Measurements from ENCODE around the gene SEC11A. TPM values are rescaled to one million over a fixed set of nuclear protein-coding genes. Genes with fewer than 3 reads are reported as not detected.

SEC11A gene
- total RNA-seq, 1 donor from 2014 or later, result 31.6 TPM

- peaks cover 9 to 10% of the 10 kb centered on the region in 2 donors for H3K36me3 ChIP-seq
- intact Hi-C loops (cut with DNase I), result loop anchor here (2.0 kb wide), 1 partner anchor 83 kb away; the partner anchor contains the start of gene SEC11A
- peak overlapping the region; percentile 93 to 97 for H3K27ac ChIP-seq
- peaks cover 12 to 39% of the 10 kb centered on the region in 2 donors for H3K4me1 ChIP-seq
- H3K27me3 ChIP-seq, result no peaks in the 10 kb centered on the region
- peak overlapping the region; percentile 79 to 94 for H3K4me3 ChIP-seq
- peak in 1 of 3 experiments; percentile 9 for TF ChIP-seq CTCF (IDR thresholded peaks at IDR 0.05)
- no peaks in the 10 kb centered on the region for H3K9me3 ChIP-seq
- peak in 1 of 2 donors; percentile 86 for DNase-seq (ENCODE audit: low spot score in 2 of 2)
These were observed 82.4 kb downstream of the SEC11A start for GRCh38 chr15:84633311-84634227.

- H3K4me1 ChIP-seq, result peaks cover 12 to 35% of the 10 kb centered on the region in 2 donors
- peak overlapping the region; percentile 93 to 97 for H3K27ac ChIP-seq
- intact Hi-C loops (cut with DNase I), result loop anchor here (1.0 to 2.0 kb wide), 4 partner anchors 23 to 85 kb away; partner anchors contain the start of genes SEC11A and WDR73
- peaks cover 6 to 13% of the 10 kb centered on the region in 2 donors for H3K36me3 ChIP-seq
- no peaks in the 10 kb centered on the region for H3K27me3 ChIP-seq
- no peaks in the 10 kb centered on the region for H3K9me3 ChIP-seq
- peak overlapping the region; percentile 79 to 94 for H3K4me3 ChIP-seq
- no peak for TF ChIP-seq CTCF (IDR thresholded peaks at IDR 0.05)
- no peak for DNase-seq (ENCODE audit: low spot score in 2 of 2)
These were observed 84.2 kb downstream of the SEC11A start for GRCh38 chr15:84631706-84632272.

GRCh38 chr15:84629033-84629432, 86.9 kb downstream of the SEC11A start:
- Histone ChIP-seq H3K9me3 (no peaks in the 10 kb centered on the region), H3K4me3 (no peak overlapping the region), H3K27me3 (no peaks in the 10 kb centered on the region), H3K27ac (no peak overlapping the region), H3K36me3 (peaks cover 0 to 8% of the 10 kb centered on the region in 2 donors), H3K4me1 (peaks cover 8 to 19% of the 10 kb centered on the region in 2 donors)
- DNase-seq (ENCODE audit: low spot score in 2 of 2), result no peak
- intact Hi-C loops (cut with DNase I), result no loop called here
- TF ChIP-seq CTCF (IDR thresholded peaks at IDR 0.05), result no peak

- H3K27me3 ChIP-seq, result no peaks in the 10 kb centered on the region
- H3K27ac ChIP-seq, result no peak overlapping the region
- H3K4me1 ChIP-seq, result no peaks in the 10 kb centered on the region
- no peak overlapping the region for H3K4me3 ChIP-seq
- no peak for TF ChIP-seq CTCF (IDR thresholded peaks at IDR 0.05)
- peaks cover 20 to 40% of the 10 kb centered on the region in 2 donors for H3K36me3 ChIP-seq
- no peak for DNase-seq (ENCODE audit: low spot score in 2 of 2)
- peaks cover 14 to 20% of the 10 kb centered on the region in 2 donors for H3K9me3 ChIP-seq
- intact Hi-C loops (cut with DNase I), result no loop called here
These were observed 90.8 kb downstream of the SEC11A start for GRCh38 chr15:84625123-84625522.

- TF ChIP-seq CTCF (IDR thresholded peaks at IDR 0.05), result no peak
- no peak for DNase-seq (ENCODE audit: low spot score in 2 of 2)
- no peak overlapping the region for H3K4me3 ChIP-seq
- H3K9me3 ChIP-seq, result peaks cover 14 to 20% of the 10 kb centered on the region in 2 donors
- no peaks in the 10 kb centered on the region for H3K27me3 ChIP-seq
- peaks cover 20 to 40% of the 10 kb centered on the region in 2 donors for H3K36me3 ChIP-seq
- no peak overlapping the region for H3K27ac ChIP-seq
- intact Hi-C loops (cut with DNase I), result no loop called here
- H3K4me1 ChIP-seq, result no peaks in the 10 kb centered on the region
These were observed 91.6 kb downstream of the SEC11A start for GRCh38 chr15:84624359-84624758.
